CD4-positive, alpha-beta T cell treated with Interleukin-21 for 1 hour (primary cell): ENCODE data around the gene CEACAM3.
A peak's percentile ranks its signal among the peaks of the same experiment; 100 is the strongest.
"Not testable (repeated sequence)": the region's sequence is repeated elsewhere in the genome, so short reads cannot be mapped to it uniquely, and the experiment has no call there.

Experiments
- DNase-seq: peaks from one replicate; pipeline ENCODE4 v3.0.0-alpha.2; 2020

The CEACAM3 gene

DNA sequence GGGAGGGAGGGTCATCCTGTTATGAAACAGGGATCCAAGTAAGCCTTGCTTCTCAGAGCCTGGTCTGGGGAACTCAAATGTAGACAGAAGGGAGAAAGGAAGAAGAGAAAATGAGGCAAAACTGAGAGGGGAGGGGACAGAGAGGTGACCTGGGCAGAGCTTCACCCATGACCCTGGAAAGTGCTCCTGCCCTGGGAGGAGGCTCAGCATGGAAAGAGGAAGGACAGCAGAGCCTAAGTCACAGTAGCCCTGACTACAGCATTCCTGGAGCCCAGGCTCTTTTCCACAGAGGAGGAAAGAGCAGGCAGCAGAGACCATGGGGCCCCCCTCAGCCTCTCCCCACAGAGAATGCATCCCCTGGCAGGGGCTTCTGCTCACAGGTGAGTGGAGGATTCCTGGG, at the start of gene CEACAM3:
Gene CEACAM3 (plus strand): TSS at position 226 of the 400 bp plus-strand sequence. CDS start 91 bp downstream, at position 317.
- DNase-seq = no peak

DNA sequence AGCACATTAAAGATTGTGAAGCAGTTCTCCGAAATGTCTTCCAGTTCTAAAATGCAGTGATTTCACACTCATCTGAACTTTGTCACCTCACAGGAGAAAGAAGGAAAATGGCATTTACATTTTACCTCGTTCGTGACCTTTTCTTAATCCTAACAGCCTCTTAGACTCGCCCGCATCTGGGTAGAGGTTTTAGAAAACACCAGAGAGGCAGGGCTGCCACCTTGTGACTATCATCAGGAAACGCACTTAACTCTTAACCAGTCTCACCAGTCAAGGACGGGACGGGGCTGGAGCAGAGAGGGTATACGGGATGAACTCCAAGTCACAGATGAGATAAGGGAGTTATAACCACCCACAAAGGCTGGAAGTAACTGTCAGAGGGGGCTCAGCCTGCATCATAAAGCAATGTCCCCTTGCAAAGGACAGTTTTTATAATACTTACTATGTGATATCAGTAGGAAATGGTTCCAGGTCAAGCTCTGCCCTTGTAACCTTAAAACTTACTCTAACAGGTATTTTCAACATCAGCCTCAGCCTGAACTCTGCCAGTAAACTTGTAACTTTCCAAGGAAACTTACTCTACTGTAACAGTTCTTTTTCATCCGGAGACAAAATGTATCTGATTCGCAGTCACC, 49.7 kb upstream of the CEACAM3 start:
- DNase-seq = peak; percentile 49

DNA sequence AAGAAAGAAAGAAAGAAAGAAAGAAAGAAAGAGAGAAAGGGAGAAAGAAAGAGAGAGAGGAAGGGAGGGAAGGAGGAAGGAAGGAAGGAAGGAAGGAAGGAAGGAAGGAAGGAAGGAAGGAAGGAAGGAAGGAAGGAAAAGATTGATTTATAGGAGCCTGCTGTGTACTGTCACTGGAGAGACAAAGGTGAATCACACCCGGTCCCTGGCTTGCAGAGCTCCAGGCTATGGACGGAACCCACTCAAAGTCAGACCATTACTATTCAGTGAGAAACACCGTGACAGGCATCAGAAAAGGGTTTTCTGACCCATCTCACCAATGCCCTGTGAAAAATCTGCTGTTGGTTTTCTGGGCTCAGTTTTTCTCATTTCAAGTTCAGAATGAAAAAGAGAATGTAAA, 48.4 kb upstream of the CEACAM3 start:
- no peak for DNase-seq

DNA sequence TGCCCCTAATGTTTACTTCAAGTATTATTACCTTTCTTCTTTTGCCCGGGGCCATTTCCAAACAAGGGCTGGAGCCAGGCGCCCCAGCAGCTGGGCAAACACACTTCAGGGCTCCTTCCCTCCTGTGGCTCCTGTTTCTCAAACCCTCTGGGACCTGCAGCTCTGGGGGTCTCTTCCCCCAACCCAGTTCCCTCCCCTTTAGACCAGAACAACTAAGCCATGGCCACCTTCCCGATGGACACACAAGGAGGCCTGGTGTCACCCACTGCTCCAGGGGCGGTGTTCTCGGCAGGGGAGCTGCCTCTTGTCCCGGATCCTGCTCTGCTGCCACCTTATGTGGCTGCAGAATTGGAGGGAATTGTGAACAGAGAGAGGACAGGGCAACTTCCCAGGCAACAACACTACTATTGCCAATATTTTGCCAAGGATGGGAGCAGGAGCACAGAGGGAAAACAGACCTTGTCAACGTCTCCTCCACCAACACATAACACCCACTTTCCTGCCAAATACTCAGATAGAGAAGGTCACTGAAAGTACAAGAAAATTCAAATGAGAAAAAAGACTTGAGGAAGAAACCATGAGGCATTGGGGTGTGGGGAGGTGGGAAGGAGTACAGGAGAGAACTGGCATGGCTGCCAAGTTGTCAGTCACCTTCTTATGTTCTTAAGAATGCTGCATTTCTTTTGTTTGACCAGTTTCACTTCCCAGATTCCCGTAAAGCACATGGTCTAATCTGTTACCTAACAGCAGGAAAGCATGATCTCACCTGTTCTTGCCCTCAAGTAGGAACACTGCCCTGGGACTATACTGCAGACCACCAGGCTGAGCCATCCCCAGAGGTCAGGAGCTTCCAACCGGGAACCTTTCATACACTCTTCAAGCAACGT, 45.9 kb upstream of the CEACAM3 start:
- not testable (repeated sequence) for DNase-seq

DNA sequence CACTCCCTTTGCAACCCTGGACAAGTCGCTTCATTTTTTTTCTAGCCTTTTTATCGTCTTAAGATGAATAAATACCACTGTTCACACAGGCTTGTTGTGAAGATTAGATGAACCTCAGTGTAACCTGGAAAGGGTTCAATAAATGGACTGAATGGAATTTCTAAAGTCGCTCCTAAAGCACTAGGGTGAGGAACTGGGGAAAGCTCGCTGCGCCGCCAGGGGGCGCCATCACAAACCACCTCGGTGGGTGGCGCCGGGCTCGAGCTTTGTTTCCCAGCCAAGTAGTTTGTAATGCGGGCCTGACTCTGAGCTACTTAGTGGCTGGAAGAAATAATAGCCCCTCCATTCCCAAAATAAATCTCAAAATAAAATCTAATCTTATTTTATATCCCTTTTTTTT, 43.2 kb upstream of the CEACAM3 start:
- peak; percentile 67 for DNase-seq

DNA sequence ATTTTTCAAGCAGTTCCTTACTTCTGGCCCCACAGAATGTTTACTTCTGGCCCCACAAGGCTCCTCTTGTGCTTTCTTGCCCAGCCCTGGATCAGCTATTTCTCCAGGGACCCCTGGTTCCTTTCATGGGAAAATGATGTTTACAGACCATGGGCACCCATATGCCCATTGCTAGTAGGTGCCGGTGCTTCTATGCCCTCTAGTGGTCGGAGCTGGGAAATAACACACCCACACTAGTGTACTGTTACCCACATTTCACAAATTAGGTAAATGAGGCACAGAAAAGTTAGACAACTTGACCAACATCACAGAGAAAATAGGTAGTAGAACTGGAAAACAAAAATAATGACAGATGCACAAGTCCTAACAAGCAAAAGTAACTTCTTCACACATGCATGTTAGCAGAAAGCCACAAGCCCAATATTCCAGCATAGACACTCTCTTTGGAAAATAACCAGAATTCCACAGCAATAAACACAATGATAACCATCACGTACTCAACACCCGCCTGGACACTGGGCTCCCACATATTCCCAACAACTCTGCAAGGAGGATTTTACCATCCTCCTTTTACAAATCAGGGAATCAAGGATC, 42.4 kb upstream of the CEACAM3 start:
- peak; percentile 75 for DNase-seq

DNA sequence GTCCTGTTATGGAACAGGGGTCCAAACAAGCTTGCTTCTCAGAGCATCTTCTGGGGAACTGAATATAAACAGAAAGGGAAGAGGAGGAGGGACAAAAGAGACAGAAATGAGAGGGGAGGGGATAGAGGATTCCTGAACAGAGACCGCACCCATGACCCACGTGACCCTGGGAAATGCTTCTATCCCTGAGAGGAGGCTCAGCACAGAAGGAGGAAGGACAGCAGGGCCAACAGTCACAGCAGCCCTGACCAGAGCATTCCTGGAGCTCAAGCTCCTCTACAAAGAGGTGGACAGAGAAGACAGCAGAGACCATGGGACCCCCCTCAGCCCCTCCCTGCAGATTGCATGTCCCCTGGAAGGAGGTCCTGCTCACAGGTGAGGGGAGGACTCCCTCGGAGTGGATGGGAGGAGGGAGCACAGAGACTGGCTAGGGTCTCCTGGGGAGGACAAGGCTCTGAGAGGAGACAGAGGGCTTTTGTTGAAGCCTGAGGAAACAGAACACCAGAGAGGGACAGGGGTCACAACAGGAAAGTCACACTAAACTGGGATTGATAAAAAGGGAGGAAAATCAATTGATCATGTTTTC, 41.0 kb upstream of the CEACAM3 start, which contains the start of gene CEACAM6:
Gene CEACAM6 (plus strand): TSS at position 203 of the 586 bp plus-strand sequence. CDS start 109 bp downstream, at position 312.
- no peak for DNase-seq

DNA sequence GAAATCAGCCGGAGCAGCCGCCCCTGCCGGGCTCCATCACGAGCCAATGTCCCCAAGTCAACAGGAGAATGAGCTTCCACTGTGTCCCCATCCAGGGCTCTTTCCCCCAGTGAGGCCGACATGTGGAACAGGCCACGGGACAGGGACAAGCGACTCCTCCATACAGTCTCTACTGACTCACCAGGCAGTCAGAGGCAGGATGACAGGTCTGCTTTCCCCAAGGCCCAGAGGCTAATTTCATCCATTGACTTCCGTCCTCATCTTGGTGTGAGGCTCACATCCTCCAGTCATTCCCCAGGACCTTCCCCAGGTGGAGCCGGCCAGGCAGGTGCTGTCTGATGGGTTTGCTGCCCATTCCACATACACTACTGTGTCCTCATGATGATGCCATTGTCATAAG, 37.5 kb upstream of the CEACAM3 start:
- no peak for DNase-seq

DNA sequence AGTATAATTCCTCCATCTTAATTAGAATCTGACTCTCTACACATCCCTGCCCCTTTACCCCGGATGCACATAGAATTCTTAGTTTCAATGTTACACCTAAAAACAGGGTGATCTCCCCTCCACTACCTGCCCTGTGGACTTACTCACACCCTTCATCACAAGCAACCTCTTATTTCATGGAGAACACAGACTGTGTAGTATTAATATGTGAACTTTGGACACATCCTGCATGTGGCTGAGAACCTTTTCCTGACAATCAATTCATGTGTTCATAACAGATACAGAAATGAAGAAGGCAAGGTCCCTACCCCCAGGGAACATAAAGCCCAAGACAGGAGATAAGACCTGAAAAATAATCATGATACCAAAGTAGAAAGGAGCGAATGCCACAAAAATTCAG, 29.3 kb upstream of the CEACAM3 start:
- DNase-seq = no peak

DNA sequence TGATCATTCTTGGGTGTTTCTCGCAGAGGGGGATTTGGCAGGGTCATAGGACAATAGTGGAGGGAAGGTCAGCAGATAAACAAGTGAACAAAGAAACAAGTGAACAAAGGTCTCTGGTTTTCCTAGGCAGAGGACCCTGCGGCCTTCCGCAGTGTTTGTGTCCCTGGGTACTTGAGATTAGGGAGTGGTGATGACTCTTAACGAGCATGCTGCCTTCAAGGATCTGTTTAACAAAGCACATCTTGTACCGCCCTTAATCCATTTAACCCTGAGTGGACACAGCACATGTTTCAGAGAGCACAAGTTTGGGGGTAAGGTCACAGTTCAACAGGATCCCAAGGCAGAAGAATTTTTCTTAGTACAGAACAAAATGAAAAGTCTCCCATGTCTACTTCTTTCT, 28.3 kb upstream of the CEACAM3 start:
- not testable (repeated sequence) for DNase-seq

DNA sequence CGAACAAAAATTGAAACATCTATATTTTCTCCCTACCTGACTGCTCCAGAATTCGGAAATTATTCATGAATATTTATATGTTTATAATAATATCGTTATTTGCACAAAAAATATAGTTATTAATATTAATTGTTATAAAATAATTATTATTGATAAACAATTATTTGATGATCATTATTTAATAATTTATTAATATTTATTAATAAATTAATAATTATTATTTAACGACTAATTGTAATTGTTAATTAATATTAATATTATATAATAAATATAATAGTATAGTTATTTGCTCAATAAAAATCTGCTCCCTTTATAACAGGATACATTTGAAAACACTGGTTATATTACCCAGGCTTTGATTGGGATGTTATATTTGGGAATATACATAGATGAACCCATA, 26.8 kb upstream of the CEACAM3 start:
- no peak for DNase-seq

DNA sequence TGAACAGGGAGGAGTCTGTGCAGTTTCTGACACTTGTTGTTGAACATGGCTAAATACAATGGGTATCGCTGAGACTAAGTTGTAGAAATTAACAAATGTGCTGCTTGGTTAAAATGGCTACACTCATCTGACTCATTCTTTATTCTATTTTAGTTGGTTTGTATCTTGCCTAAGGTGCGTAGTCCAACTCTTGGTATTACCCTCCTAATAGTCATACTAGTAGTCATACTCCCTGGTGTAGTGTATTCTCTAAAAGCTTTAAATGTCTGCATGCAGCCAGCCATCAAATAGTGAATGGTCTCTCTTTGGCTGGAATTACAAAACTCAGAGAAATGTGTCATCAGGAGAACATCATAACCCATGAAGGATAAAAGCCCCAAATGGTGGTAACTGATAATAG, 25.0 kb upstream of the CEACAM3 start:
- DNase-seq = no peak

DNA sequence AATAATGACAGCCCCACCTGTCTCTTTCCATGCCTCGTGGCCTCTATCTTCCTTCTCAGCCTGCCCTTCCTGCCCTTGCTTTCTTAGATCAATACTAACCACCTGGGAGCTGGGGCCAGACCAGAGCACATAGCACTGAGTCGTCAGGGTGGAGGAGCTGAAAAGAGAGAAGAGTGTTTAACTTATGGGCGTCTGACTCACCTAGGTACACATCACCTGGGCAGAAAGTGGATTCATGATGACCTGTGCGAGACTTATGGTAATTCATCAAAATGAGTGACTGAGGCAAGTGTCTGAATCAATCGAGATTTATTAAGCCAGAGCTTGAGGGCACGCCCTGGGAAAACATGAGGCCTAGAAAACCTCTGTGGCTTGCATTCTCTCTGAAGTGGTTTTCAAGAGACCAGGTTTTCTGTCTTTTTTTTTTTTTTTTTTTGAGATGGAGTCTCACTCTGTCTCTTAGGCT, 21.8 kb upstream of the CEACAM3 start:
- DNase-seq = peak; percentile 63

DNA sequence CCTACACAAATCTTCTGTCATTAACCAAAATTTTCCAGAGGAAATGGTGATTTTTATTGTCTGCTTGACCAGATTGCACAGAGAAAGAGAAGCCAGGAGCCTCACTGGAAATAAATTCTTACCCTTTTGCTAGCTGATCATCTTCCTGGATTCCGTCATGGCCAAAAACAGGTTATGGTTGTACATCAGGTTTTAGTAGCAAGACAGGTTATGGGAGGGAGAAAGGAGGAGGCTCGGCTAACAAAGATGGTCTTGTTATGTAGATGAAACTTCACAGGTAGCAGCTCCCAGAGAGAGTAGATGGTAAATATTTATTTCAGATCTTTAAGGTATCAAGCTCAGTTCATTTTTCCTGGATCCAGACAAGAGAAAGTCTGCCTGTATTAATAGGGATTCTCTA, 19.7 kb upstream of the CEACAM3 start:
- no peak for DNase-seq

DNA sequence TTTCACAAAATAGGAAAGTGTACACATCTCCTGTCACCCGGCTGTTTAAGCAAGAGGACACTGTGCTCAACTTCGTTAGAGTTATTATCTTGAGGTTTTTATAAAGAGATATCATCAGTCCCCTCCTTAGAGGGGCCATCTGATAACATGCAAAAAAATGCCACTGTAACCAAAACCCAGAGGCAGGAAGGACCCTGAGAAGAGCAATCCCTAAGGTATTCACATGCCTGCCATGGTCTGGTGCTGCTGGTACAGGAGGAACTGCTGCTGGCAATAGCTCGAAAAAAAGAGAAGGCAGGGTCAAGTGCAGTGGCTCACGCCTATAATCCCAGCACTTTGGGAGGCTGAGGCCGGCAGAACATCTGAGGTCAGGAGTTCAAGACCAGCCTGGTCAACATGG, 12.8 kb upstream of the CEACAM3 start:
- no peak for DNase-seq

DNA sequence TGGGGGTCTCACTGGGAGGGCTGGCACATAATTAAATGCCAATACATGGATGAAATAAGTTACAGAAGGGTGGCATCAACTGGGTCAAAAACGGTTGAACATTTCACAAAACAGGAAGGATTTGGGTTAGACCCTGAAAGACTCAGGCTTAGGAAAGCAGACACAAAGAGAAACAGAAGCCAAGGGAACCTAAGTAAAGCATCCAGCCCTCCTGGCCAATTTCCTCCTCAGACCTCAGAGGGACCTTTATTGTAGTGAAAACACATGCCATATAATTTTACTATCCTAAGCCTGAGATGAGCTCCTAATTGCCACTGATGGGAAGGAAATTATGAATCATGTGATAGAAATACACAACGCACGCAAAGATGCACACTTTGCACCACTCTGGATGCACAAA, 12.1 kb upstream of the CEACAM3 start:
- DNase-seq = no peak

DNA sequence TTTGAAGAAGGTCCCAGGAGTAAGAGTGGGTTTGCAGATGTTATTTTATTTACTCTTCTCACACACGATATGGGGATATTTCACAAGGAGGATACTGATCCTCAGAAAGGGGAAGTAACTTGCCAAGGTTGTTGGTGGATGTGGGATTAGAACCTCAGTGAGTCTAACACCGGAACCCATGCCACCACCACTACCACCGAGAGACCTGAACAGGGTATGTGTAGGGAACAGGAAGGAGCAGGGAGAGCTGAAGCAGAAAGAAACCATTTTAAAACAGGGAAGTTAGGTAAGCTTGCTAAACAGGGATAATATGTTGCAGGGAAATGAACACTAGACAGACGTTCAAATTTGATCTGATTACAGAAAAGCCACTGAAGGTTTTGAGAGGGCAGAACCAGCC, 11.6 kb upstream of the CEACAM3 start:
- DNase-seq = peak; percentile 11

DNA sequence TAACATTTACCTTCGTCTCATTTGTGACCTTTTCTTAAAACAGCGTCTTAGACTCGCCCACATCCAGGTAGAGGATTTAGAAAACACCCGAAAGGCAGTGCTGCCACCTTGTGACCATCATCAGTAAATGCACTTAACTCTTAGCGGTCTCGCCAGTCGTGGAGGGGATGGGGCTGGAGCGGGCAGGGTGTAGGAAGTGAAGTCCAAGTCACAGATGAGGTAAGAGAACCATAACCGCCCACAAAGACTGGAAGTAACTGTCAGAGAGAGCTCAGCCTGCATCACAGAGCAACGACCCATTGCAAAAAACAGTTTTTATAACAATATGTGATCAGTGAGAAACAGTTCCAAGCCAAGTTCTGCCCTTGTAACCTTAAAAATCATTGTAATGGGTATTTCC, 10.7 kb upstream of the CEACAM3 start:
- DNase-seq = peak; percentile 79

DNA sequence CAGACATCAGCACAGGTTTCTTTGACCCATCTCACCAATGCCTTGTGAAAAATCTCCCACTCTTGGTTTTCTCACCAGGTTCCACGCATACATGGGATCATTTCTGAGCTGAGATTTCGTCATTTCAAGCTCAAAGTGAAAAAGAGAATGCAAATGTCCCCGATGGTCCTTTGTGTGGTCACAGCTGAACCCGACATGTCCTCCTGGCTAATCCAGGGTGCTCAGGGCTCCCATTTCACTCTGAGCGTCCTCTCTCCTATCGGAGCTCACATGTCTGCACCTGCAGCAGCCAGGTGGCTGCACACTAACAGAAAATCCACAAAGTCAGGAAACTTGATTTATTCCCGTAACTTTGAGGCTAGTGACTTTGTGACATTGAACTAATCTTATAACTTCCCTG, 9.3 kb upstream of the CEACAM3 start:
- DNase-seq = no peak

DNA sequence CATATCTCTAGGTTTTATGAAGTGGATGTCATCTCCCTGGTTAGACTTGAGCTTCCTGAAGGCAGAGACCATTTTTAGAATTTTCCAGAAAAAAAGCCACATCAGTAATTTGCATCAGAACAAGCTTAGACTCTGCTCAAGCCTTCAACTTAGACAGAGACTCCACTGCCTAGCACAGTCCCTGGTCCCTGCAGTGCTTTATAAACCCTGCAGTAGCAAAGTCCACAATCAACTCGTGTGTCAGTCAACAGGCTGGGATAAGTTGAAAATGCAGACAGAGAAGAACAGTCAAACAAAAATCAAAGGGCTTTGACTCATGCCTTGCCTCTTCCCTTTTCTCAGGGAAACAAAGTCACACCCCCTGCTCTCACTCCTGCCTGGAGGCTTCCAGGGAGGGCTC, 7.9 kb upstream of the CEACAM3 start:
- not testable (repeated sequence) for DNase-seq

DNA sequence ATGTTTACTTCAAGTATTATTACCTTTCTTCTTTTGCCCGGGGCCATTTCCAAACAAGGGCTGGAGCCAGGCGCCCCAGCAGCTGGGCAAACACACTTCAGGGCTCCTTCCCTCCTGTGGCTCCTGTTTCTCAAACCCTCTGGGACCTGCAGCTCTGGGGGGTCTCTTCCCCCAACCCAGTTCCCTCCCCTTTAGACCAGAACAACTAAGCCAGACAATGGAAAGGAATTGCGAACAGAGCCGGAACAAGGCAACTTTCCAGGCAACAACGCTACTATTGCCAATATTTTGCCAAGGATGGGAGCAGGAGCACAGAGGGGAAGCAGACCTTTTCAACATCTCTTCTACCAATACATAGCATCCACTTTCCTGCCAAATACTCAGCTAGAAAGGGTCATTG, 7.3 kb upstream of the CEACAM3 start:
- not testable (repeated sequence) for DNase-seq

DNA sequence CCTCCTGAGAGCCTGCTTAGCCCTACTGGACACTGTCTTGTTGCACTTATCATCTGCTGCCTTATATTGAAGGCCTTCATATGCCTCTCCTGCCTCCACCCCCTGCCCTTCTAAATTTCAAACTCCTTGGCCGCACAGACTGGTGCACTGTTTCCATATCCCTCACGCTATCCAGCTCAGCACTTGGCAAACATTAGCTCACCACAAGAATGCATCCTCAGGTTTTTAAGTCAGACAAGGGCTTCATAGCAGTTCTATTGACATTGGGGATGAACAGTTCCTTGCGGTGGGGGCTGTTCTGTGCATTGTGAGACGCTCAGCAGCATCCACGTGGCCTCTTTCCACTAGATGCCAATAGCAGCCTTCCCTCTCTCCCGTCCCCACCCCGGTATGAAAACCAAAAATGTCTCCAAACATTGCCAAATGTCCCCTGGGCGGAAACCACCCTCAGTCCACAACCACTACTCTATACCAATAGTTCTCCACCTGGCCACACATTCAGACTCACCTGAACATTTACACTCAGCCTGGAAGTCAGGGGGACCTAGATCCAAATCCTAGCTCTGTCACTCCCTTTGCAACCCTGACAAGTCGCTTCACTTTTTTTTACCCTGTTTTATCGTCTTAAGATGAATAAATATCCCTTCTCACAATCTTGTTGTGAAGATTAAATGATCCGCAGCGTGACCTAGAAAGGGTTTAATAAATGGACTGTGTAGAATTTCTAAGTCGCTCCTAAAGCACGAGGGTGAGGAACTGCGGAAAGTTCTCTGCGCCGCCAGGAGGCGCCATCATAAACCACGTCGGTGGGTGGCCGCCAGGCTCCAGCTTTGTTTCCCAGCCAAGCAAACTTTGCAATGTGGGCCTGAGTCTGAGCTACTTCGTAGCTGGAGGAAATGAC, 3.6 kb upstream of the CEACAM3 start:
- DNase-seq = peak; percentile 41
